K562 (cell line): ENCODE measurements around the gene SUMF1. TPM values are rescaled to one million over a fixed set of nuclear protein-coding genes. Genes with fewer than 3 reads are reported as not detected.

Source experiments
- CREM ChIP-seq: IDR thresholded peaks from 2 replicates; pipeline ENCODE4 v1.6.1; 2014; ENCODE audit warnings: antibody characterized with exemption, low read depth
- ERF ChIP-seq: fragments of 450-650 bp; formaldehyde crosslinking; IDR thresholded peaks from 2 replicates; pipeline ENCODE4 v1.4.0; 2020; ENCODE audit warnings: mild to moderate bottlenecking, mixed read lengths
- EZH2 ChIP-seq: IDR thresholded peaks from 2 replicates; pipeline ENCODE4 v1.6.1; 2012; ENCODE audit warnings: low read depth, mild to moderate bottlenecking, inconsistent platforms, low read length, borderline replicate concordance
- FOXM1 ChIP-seq, 2 experiments: fragments of 450-650 bp in 1 of 2; sonication (generic) in 1 of 2; formaldehyde crosslinking in 1 of 2; IDR thresholded peaks; 2 replicates each; pipeline versions ENCODE4 v1.6.1 to v1.9.0; 2017 to 2022; ENCODE audit warnings: low read depth in 2 of 2, mild to moderate bottlenecking in 2 of 2, missing genetic modification reagents in 1 of 2, moderate library complexity in 1 of 2
- HBP1 ChIP-seq: fragments of 450-650 bp; formaldehyde crosslinking; IDR thresholded peaks from 2 replicates; pipeline ENCODE4 v1.4.0; 2022; ENCODE audit warnings: missing genetic modification characterization
- HLTF ChIP-seq: fragments of 450-650 bp; IDR thresholded peaks from 2 replicates; pipeline ENCODE4 v1.6.1; 2016
- IRF2 ChIP-seq: sonication (generic); formaldehyde crosslinking; IDR thresholded peaks from 2 replicates; pipeline ENCODE4 v1.8.1; 2022; ENCODE audit warnings: mild to moderate bottlenecking, missing genetic modification reagents
- KAT2B ChIP-seq: IDR thresholded peaks from one replicate; pipeline ENCODE4 v1.6.1; 2012; ENCODE audit warnings: low read depth, mild to moderate bottlenecking, control low read depth, inconsistent platforms, low read length, moderate library complexity
- MITF ChIP-seq: IDR thresholded peaks from 2 replicates; pipeline ENCODE4 v1.6.1; 2014; ENCODE audit warnings: antibody characterized with exemption
- MYBL2 ChIP-seq, 2 experiments: fragments of 450-650 bp in 1 of 2; sonication (generic) in 1 of 2; formaldehyde crosslinking in 1 of 2; IDR thresholded peaks; 2 replicates each; pipeline versions ENCODE4 v1.6.1 to v1.8.1; 2017 to 2022; ENCODE audit warnings: borderline replicate concordance in 1 of 2, inconsistent platforms in 1 of 2, low read depth in 1 of 2, mild to moderate bottlenecking in 1 of 2, missing genetic modification reagents in 1 of 2, moderate library complexity in 1 of 2
- NCOR1 ChIP-seq: fragments of 450-650 bp; IDR thresholded peaks from 2 replicates; pipeline ENCODE4 v1.6.1; 2016; ENCODE audit warnings: mild to moderate bottlenecking, moderate library complexity
- SAFB ChIP-seq: fragments of 200-400 bp; formaldehyde crosslinking; IDR thresholded peaks from 2 replicates; pipeline ENCODE4 v1.6.1; 2017; ENCODE audit warnings: low read depth, low read length, borderline replicate concordance
- SIX5 ChIP-seq, 2 experiments: IDR thresholded peaks; 2 replicates each; pipeline ENCODE4 v1.6.1; 2011; ENCODE audit warnings: low read length in 2 of 2, borderline replicate concordance in 1 of 2, low read depth in 1 of 2, mild to moderate bottlenecking in 1 of 2, moderate library complexity in 1 of 2; ENCODE audit not compliant: insufficient read depth in 1 of 2
- SMAD1 ChIP-seq: fragments of 150-350 bp; IDR thresholded peaks from 2 replicates; pipeline ENCODE4 v1.6.1; 2014; ENCODE audit warnings: low read length, low read depth; ENCODE audit not compliant: partially characterized antibody
- SMAD3 ChIP-seq: fragments of 450-650 bp; formaldehyde crosslinking; conservative IDR thresholded peaks from 2 replicates; pipeline ENCODE4 v1.4.0; 2020; ENCODE audit warnings: mild to moderate bottlenecking
- SMARCA4 ChIP-seq: fragments of 450-650 bp; IDR thresholded peaks from 2 replicates; pipeline ENCODE4 v1.6.1; 2016
- SOX6 ChIP-seq: fragments of 450-650 bp; IDR thresholded peaks from 2 replicates; pipeline ENCODE4 v1.6.1; 2014; ENCODE audit warnings: mild to moderate bottlenecking
- TBP ChIP-seq: optimal IDR thresholded peaks from 2 replicates; pipeline ENCODE3; 2011; ENCODE audit warnings: low read depth, low read length, improper control_type of control experiment
- YY1 ChIP-seq, 3 experiments: IDR thresholded peaks; 2 replicates each; pipeline ENCODE4 v1.6.1; 2011; ENCODE audit warnings: low read length in 2 of 3, mild to moderate bottlenecking in 2 of 3, moderate library complexity in 2 of 3, borderline replicate concordance in 1 of 3, control low read depth in 1 of 3, low read depth in 1 of 3; ENCODE audit not compliant: insufficient read depth in 3 of 3, insufficient replicate concordance in 2 of 3, control insufficient read depth in 1 of 3, insufficient read length in 1 of 3; ENCODE audit errors: extremely low read depth in 1 of 3
- ZNF134 ChIP-seq: fragments of 250-450 bp; sonication (Bioruptor Pico); conservative IDR thresholded peaks from 2 replicates; pipeline ENCODE4 v1.4.0; 2020
- ZNF3 ChIP-seq: fragments of 250-450 bp; sonication (Bioruptor Pico); IDR thresholded peaks from 2 replicates; pipeline ENCODE4 v1.5.0; 2021; ENCODE audit warnings: mild to moderate bottlenecking, moderate library complexity
- ZNF324 ChIP-seq: fragments of 250-450 bp; sonication (Bioruptor Pico); IDR thresholded peaks from 2 replicates; pipeline ENCODE4 v1.4.0; 2020; ENCODE audit warnings: mild to moderate bottlenecking
- ZNF444 ChIP-seq: fragments of 250-450 bp; sonication (Bioruptor Pico); IDR thresholded peaks from 2 replicates; pipeline ENCODE4 v1.4.0; 2020; ENCODE audit warnings: mild to moderate bottlenecking, moderate library complexity
- ZNF830 ChIP-seq: fragments of 250-450 bp; sonication (Bioruptor Pico); IDR thresholded peaks from 2 replicates; pipeline ENCODE4 v1.5.0; 2021; ENCODE audit warnings: mild to moderate bottlenecking
- polyA plus RNA-seq, 8 experiments: library from polyadenylated mRNA; depleted of rRNA in 4 of 8; stranded (reverse) in 5 of 8; unstranded in 3 of 8; fragments of >200 nt; fragmentation: Nextera tagmentation in 2 of 8; fragmentation: Illumina TruSeq in 1 of 8; extraction: Ambion mirVana in 2 of 8; extraction: Trizol in 1 of 8; gene quantifications; 2 replicates each; pipeline versions ENCODE4 v1.2.1 to v1.2.3, GENCODE V29; 2011 to 2014; ENCODE audit warnings: inconsistent platforms in 1 of 8, missing spikeins in 1 of 8
- total RNA-seq, 7 experiments: library from RNA; depleted of rRNA in 6 of 7; stranded (reverse); fragments of >200 nt in 6 of 7; fragmentation: Illumina TruSeq in 2 of 7; extraction: Trizol in 2 of 7; gene quantifications; 2 replicates each; pipeline versions ENCODE4 v1.2.1 to v1.2.3, GENCODE V29; 2011 to 2021; ENCODE audit warnings: low replicate concordance in 1 of 7

SUMF1 gene
- total and polyA plus RNA-seq, 9 of the 15 experiments (the other 6 are each of a cell fraction or from before 2014, with no cell fraction given): 1.3 to 7.4 (median 4.2) TPM

GRCh38 chr3:4340411-4341335 is 126.4 kb downstream of the SUMF1 start (continued):
- no peak for TF ChIP-seq FOXM1 (IDR thresholded peaks at IDR 0.05; ENCODE audit: low read depth)
- TF ChIP-seq FOXM1 (CRISPR knock-in tag; IDR thresholded peaks at IDR 0.05; ENCODE audit: low read depth): no peak
- no peak for TF ChIP-seq ZNF324
- no peak for TF ChIP-seq HBP1 (CRISPR knock-in tag)
- 0 out of 2 replicates have a peak, but pooled peaks have one; percentile 46 for TF ChIP-seq HLTF
- TF ChIP-seq EZH2: no peak
- TF ChIP-seq MYBL2 (IDR thresholded peaks at IDR 0.05; ENCODE audit: low read depth): no peak
- no peak for TF ChIP-seq MYBL2 (CRISPR knock-in tag; IDR thresholded peaks at IDR 0.05; ENCODE audit: borderline replicate concordance)
- TF ChIP-seq ERF: no peak
- no peak for TF ChIP-seq ZNF830
- TF ChIP-seq SAFB: no peak
- TF ChIP-seq MITF: no peak
- no peak for TF ChIP-seq ZNF134 (CRISPR knock-in tag)
- no peak for TF ChIP-seq IRF2
- no peak for TF ChIP-seq TBP
- TF ChIP-seq SIX5 (IDR thresholded peaks at IDR 0.05; ENCODE audit: borderline replicate concordance in 1 of 2, insufficient read depth in 1 of 2, low read depth in 1 of 2, low read length in 2 of 2): no peak
- TF ChIP-seq SMAD3 (CRISPR knock-in tag): no peak
- peak in 1 of 3 experiments; percentile 78 for TF ChIP-seq YY1 (IDR thresholded peaks at IDR 0.05; ENCODE audit: borderline replicate concordance in 1 of 3, control insufficient read depth in 1 of 3, extremely low read depth in 1 of 3, insufficient read depth in 3 of 3, insufficient read length in 1 of 3, insufficient replicate concordance in 2 of 3, low read depth in 1 of 3, low read length in 2 of 3)
- TF ChIP-seq KAT2B: no peak
- no peak for TF ChIP-seq CREM
- TF ChIP-seq SMARCA4: peak; percentile 86
- TF ChIP-seq NCOR1: no peak
- no peak for TF ChIP-seq ZNF3 (CRISPR knock-in tag)
- TF ChIP-seq SOX6: peak; percentile 23; the same call in 1 of the 2 replicates
- TF ChIP-seq ZNF444: no peak
- no peak for TF ChIP-seq SMAD1
